ENCODE measurements around the gene CD300LB. TPM values are rescaled to one million over a fixed set of nuclear protein-coding genes. Genes with fewer than 3 reads are reported as not detected.

Gene CD300LB
- total RNA-seq, 1 donor from 2014 or later: not detected

DNA sequence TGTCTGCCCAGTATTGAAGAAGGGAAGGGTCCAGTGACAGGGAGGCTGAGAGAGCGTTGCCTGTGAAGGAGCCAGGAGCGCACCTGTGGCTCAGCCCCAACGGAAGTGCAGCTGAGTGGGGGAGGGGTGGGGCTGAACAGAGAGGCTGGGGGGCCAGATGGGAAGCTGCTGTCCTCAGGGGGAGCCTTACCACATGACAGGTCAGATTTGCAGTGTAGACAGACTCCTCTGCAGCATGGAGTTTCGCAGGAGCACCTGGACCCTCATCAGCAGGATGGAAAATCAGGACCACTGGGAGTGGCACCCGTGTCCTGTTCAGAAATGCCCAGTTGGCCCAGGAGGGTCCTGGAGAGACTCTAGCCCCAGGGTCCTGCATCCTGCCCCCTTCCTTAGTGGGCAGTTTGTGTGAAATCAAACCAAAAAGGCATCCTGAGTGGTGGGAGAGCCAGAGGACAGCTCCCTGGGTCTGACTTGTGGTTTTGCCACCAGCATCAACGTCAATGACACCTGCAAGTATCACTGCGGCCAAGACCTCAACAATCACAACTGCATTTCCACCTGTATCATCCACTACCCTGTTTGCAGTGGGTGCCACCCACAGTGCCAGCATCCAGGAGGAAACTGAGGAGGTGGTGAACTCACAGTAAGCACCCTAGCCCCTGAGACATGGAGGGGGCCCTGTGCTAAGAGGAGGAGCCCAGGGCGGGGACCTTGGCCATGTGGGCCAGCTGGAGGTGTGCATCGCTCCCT, 57.1 kb downstream of the CD300LB start:
- H3K9me3 ChIP-seq: peaks cover 0 to 5% of the 10 kb centered on the region in 2 donors
- intact Hi-C loops (cut with DNase I): no loop called here
- no peaks in the 10 kb centered on the region for H3K4me1 ChIP-seq
- no peaks in the 10 kb centered on the region for H3K27me3 ChIP-seq
- no peaks in the 10 kb centered on the region for H3K36me3 ChIP-seq
- no peak overlapping the region for H3K4me3 ChIP-seq
- no peak overlapping the region for H3K27ac ChIP-seq
- no peak for DNase-seq (ENCODE audit: low spot score in 2 of 2)
- TF ChIP-seq, protein P1, sequence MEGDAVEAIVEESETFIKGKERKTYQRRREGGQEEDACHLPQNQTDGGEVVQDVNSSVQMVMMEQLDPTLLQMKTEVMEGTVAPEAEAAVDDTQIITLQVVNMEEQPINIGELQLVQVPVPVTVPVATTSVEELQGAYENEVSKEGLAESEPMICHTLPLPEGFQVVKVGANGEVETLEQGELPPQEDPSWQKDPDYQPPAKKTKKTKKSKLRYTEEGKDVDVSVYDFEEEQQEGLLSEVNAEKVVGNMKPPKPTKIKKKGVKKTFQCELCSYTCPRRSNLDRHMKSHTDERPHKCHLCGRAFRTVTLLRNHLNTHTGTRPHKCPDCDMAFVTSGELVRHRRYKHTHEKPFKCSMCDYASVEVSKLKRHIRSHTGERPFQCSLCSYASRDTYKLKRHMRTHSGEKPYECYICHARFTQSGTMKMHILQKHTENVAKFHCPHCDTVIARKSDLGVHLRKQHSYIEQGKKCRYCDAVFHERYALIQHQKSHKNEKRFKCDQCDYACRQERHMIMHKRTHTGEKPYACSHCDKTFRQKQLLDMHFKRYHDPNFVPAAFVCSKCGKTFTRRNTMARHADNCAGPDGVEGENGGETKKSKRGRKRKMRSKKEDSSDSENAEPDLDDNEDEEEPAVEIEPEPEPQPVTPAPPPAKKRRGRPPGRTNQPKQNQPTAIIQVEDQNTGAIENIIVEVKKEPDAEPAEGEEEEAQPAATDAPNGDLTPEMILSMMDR (IDR thresholded peaks at IDR 0.05): no peak

DNA sequence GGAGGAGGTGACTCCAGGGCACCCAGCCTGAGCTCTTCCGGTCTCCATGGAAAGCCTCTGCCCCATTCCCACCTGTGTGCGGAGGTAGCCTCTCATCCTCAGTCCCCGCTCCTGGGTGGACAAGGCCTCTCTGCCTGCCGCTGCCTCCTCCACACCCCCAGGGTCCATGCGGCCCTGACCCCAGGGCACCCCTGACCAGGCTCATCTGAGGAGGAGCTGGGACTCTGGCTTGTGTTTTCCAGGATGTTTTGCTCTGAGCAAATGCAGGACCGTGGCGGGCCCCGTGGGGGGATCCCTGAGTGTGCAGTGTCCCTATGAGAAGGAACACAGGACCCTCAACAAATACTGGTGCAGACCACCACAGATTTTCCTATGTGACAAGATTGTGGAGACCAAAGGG, 58.0 kb downstream of the CD300LB start:
- TF ChIP-seq, protein P1 (IDR thresholded peaks at IDR 0.05): no peak
- no peak for DNase-seq (ENCODE audit: low spot score in 2 of 2)
- Histone ChIP-seq H3K27ac (no peak overlapping the region), H3K36me3 (no peaks in the 10 kb centered on the region), H3K9me3 (peaks cover 0 to 5% of the 10 kb centered on the region in 2 donors), H3K4me1 (no peaks in the 10 kb centered on the region), H3K4me3 (no peak overlapping the region), H3K27me3 (no peaks in the 10 kb centered on the region)
- intact Hi-C loops (cut with DNase I): no loop called here

DNA sequence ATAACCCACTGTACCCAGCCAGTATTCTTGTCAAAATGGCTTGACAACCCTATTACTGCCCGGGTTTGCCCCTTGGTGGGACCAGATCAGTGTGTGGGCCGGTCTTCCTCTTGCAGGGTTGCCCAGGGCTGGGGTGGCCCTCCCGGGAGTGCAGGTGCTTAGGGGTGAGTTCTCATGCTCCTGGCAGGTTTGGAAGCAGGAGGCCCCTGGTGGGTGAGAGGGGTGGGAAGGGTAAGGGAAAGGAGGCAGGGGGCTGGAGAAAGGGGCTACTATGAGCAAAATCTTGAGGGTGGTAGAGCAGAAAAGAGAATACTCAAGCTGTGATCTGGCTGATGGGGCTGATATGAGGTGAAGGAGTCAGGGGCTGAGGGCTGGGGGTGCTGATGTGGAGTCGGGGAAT, 58.4 kb downstream of the CD300LB start:
- Histone ChIP-seq H3K27me3 (no peaks in the 10 kb centered on the region), H3K9me3 (peaks cover 0 to 5% of the 10 kb centered on the region in 2 donors), H3K4me1 (no peaks in the 10 kb centered on the region), H3K27ac (no peak overlapping the region), H3K36me3 (no peaks in the 10 kb centered on the region), H3K4me3 (no peak overlapping the region)
- DNase-seq (ENCODE audit: low spot score in 2 of 2): no peak
- TF ChIP-seq, protein P1 (IDR thresholded peaks at IDR 0.05): no peak
- intact Hi-C loops (cut with DNase I): no loop called here

DNA sequence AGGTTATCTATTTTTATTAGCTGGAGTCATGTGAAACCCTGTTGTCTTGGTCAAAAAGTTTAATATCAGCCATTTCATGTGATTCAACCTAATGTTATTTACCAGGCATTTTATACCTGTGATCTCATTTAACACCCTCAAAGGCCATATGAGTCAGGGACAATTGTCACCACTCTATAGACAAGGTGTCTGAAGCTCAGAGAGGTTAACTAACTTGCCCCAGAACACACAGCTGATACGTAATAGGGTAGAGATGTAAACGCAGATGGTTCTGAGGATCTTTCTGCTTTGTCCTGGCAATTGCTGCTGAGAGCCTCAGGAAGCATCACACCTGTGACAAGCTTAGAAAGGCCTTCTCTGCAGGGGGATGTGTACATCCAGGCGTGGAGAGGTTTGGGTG, 59.9 kb downstream of the CD300LB start:
- DNase-seq (ENCODE audit: low spot score in 2 of 2): no peak
- TF ChIP-seq, protein P1 (IDR thresholded peaks at IDR 0.05): no peak
- Histone ChIP-seq H3K27ac (no peak overlapping the region), H3K9me3 (peaks cover 0 to 5% of the 10 kb centered on the region in 2 donors), H3K4me3 (no peak overlapping the region), H3K4me1 (no peaks in the 10 kb centered on the region), H3K27me3 (no peaks in the 10 kb centered on the region), H3K36me3 (no peaks in the 10 kb centered on the region)
- intact Hi-C loops (cut with DNase I): no loop called here

Other genes with a start within 250 kb of the CD300LB start
- gene KIF19, start 205.2 kb downstream of the CD300LB start, total RNA-seq: 11.7 TPM
- not detected for gene BTBD17, start 169.6 kb downstream of the CD300LB start, total RNA-seq
- not detected for gene GPR142, start 164.0 kb downstream of the CD300LB start, total RNA-seq
- 29.1 TPM for gene GPRC5C, start 99.4 kb downstream of the CD300LB start, total RNA-seq
- gene CD300A, start 64.8 kb downstream of the CD300LB start, total RNA-seq: 21.9 TPM
- gene CD300C, start 14.6 kb upstream of the CD300LB start, total RNA-seq: not detected
- not detected for gene CD300H, start 36.0 kb upstream of the CD300LB start, total RNA-seq
- gene CD300LD, start 60.8 kb upstream of the CD300LB start, total RNA-seq: not detected
- gene CD300E, start 92.3 kb upstream of the CD300LB start, total RNA-seq: 0.21 TPM
- gene CD300LF, start 181.4 kb upstream of the CD300LB start, total RNA-seq: not detected
- 0.32 TPM for gene RAB37, start 205.8 kb upstream of the CD300LB start, total RNA-seq
- 81.8 TPM for gene NHERF1, start 217.2 kb upstream of the CD300LB start, total RNA-seq
- 13.3 TPM for gene NAT9, start 244.9 kb upstream of the CD300LB start, total RNA-seq